MV-4-11 (cell line): Measurements from ENCODE around the gene CCNF.

ENCODE experiments used
- DNase-seq: peaks from one replicate; lab custom pipeline; 2025; lab: John Stamatoyannopoulos, UW

CCNF gene

GRCh38 chr16:2501946-2502895 is 73.0 kb downstream of the CCNF start:
- no peak for DNase-seq

GRCh38 chr16:2505695-2506094 is 76.4 kb downstream of the CCNF start:
- no peak for DNase-seq

GRCh38 chr16:2507052-2507659 is 77.9 kb downstream of the CCNF start:
- DNase-seq, result peak; percentile 78

- DNase-seq, result peak; percentile 80
Measured at GRCh38 chr16:2507665-2508064, 78.4 kb downstream of the CCNF start.
